SK-N-SH treated with all-trans-retinoic acid at 6 μM for 48 hours (cell line): Measurements from ENCODE around the gene TBX18.

Source experiments
- ARNTL ChIP-seq: fragments of 450-650 bp; formaldehyde crosslinking; IDR thresholded peaks from 2 replicates; pipeline ENCODE4 v1.5.0; 2020; ENCODE audit warnings: low read depth, mild to moderate bottlenecking, moderate library complexity, borderline replicate concordance
- GLIS3 ChIP-seq: fragments of 250-450 bp; sonication (Bioruptor Pico); IDR thresholded peaks from 2 replicates; pipeline ENCODE4 v1.5.0; 2020; ENCODE audit warnings: mild to moderate bottlenecking, moderate library complexity
- ISL1 ChIP-seq: fragments of 250-450 bp; sonication (Bioruptor Pico); IDR thresholded peaks from 2 replicates; pipeline ENCODE4 v2.1.2; 2022; ENCODE audit warnings: mild to moderate bottlenecking, moderate library complexity
- OSR1 ChIP-seq: fragments of 250-450 bp; sonication (Bioruptor Pico); IDR thresholded peaks from 2 replicates; pipeline ENCODE4 v1.8.0; 2022; ENCODE audit warnings: moderate library complexity, mild to moderate bottlenecking, inconsistent platforms
- PPARA ChIP-seq: fragments of 250-450 bp; sonication (Bioruptor Pico); IDR thresholded peaks from 2 replicates; pipeline ENCODE4 v1.5.0; 2020; ENCODE audit warnings: mild to moderate bottlenecking, borderline replicate concordance
- SNAI2 ChIP-seq: fragments of 250-450 bp; sonication (Bioruptor Pico); IDR thresholded peaks from 2 replicates; pipeline ENCODE4 v1.5.0; 2020; ENCODE audit warnings: mild to moderate bottlenecking, moderate library complexity
- TCF4 ChIP-seq: fragments of 250-450 bp; sonication (Bioruptor Pico); IDR thresholded peaks from 2 replicates; pipeline ENCODE4 v1.8.0; 2021; ENCODE audit warnings: mild to moderate bottlenecking, moderate library complexity, borderline replicate concordance
- TOX ChIP-seq: fragments of 250-450 bp; sonication (Bioruptor Pico); IDR thresholded peaks from 2 replicates; pipeline ENCODE4 v1.8.0; 2021; ENCODE audit warnings: mild to moderate bottlenecking, moderate library complexity, borderline replicate concordance
- ZC3H10 ChIP-seq: fragments of 250-450 bp; sonication (Bioruptor Pico); IDR thresholded peaks from 2 replicates; pipeline ENCODE4 v1.5.1; 2021; ENCODE audit warnings: mild to moderate bottlenecking, moderate library complexity
- TF ChIP-seq, protein P1 (sequence below): fragments of 250-450 bp; sonication (Bioruptor Pico); IDR thresholded peaks from 2 replicates; pipeline ENCODE4 v1.8.0; 2020; ENCODE audit warnings: mild to moderate bottlenecking, moderate library complexity, borderline replicate concordance
- TF ChIP-seq, protein P2 (sequence below): fragments of 250-450 bp; sonication (Bioruptor Pico); IDR thresholded peaks from 2 replicates; pipeline ENCODE4 v1.5.0; 2020; ENCODE audit warnings: mild to moderate bottlenecking, moderate library complexity
- TF ChIP-seq, protein P3 (sequence below): fragments of 250-450 bp; sonication (Bioruptor Pico); IDR thresholded peaks from 2 replicates; pipeline ENCODE4 v1.5.1; 2020; ENCODE audit warnings: low read depth, mild to moderate bottlenecking, moderate library complexity

DNA sequence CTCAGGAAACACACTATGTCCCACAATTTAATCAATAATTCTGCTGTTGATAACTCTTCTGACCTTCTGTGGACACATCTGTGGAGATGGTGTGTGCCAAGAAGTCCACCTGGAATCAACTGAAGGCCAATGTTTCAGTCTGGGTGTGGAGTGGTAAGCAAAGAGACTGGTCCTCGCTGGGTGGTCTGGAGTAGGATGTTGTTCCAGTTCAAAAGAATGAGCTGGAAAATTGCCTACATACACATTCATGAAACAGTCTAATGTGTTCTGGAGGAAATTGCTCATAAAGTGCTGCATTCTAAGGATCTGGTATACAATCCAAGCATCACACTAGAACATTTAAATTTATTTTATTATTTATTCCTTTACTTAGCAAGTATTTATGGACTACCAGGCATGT is 33.9 kb upstream of the TBX18 start:
- TF ChIP-seq GLIS3 (CRISPR knock-in tag) (no peak), TOX (no peak), ARNTL (no peak), OSR1 (CRISPR knock-in tag) (no peak), ZC3H10 (CRISPR knock-in tag) (no peak), SNAI2 (CRISPR knock-in tag) (no peak), ISL1 (no peak), PPARA (no peak), TCF4 (CRISPR knock-in tag) (no peak)
- TF ChIP-seq, protein P1, sequence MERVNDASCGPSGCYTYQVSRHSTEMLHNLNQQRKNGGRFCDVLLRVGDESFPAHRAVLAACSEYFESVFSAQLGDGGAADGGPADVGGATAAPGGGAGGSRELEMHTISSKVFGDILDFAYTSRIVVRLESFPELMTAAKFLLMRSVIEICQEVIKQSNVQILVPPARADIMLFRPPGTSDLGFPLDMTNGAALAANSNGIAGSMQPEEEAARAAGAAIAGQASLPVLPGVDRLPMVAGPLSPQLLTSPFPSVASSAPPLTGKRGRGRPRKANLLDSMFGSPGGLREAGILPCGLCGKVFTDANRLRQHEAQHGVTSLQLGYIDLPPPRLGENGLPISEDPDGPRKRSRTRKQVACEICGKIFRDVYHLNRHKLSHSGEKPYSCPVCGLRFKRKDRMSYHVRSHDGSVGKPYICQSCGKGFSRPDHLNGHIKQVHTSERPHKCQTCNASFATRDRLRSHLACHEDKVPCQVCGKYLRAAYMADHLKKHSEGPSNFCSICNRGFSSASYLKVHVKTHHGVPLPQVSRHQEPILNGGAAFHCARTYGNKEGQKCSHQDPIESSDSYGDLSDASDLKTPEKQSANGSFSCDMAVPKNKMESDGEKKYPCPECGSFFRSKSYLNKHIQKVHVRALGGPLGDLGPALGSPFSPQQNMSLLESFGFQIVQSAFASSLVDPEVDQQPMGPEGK (CRISPR knock-in tag) = no peak
- TF ChIP-seq, protein P2, sequence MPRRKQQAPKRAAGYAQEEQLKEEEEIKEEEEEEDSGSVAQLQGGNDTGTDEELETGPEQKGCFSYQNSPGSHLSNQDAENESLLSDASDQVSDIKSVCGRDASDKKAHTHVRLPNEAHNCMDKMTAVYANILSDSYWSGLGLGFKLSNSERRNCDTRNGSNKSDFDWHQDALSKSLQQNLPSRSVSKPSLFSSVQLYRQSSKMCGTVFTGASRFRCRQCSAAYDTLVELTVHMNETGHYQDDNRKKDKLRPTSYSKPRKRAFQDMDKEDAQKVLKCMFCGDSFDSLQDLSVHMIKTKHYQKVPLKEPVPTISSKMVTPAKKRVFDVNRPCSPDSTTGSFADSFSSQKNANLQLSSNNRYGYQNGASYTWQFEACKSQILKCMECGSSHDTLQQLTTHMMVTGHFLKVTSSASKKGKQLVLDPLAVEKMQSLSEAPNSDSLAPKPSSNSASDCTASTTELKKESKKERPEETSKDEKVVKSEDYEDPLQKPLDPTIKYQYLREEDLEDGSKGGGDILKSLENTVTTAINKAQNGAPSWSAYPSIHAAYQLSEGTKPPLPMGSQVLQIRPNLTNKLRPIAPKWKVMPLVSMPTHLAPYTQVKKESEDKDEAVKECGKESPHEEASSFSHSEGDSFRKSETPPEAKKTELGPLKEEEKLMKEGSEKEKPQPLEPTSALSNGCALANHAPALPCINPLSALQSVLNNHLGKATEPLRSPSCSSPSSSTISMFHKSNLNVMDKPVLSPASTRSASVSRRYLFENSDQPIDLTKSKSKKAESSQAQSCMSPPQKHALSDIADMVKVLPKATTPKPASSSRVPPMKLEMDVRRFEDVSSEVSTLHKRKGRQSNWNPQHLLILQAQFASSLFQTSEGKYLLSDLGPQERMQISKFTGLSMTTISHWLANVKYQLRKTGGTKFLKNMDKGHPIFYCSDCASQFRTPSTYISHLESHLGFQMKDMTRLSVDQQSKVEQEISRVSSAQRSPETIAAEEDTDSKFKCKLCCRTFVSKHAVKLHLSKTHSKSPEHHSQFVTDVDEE (CRISPR knock-in tag) = no peak
- TF ChIP-seq, protein P3, sequence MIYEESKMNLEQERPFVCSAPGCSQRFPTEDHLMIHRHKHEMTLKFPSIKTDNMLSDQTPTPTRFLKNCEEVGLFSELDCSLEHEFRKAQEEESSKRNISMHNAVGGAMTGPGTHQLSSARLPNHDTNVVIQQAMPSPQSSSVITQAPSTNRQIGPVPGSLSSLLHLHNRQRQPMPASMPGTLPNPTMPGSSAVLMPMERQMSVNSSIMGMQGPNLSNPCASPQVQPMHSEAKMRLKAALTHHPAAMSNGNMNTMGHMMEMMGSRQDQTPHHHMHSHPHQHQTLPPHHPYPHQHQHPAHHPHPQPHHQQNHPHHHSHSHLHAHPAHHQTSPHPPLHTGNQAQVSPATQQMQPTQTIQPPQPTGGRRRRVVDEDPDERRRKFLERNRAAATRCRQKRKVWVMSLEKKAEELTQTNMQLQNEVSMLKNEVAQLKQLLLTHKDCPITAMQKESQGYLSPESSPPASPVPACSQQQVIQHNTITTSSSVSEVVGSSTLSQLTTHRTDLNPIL (CRISPR knock-in tag) = no peak
